Endothelial cell of umbilical vein (primary cell): ENCODE results near the gene ZFYVE9. TPM values are rescaled to one million over a fixed set of nuclear protein-coding genes. Genes with fewer than 3 reads are reported as not detected.

ENCODE experiments used
- BruUV-seq: library from RNA; stranded (reverse); fragments of 400-500 nt; replicated peaks from 2 replicates; lab custom pipeline; 2021; lab: Mats Ljungman, UMichigan
- CTCF ChIA-PET: fragments of 300-600, 350-600 bp; sonication (Branson Sonifier 250); formaldehyde crosslinking; loops from one replicate; lab custom pipeline; 2021; ENCODE audit warnings: antibody characterized with exemption, inconsistent platforms; lab: Charles Lee
- POLR2A ChIA-PET: fragments of 300-600, 350-600 bp; sonication (Branson Sonifier 250); formaldehyde crosslinking; loops from one replicate; lab custom pipeline; 2021; ENCODE audit warnings: antibody characterized with exemption, inconsistent platforms; lab: Charles Lee
- DNase-seq: peaks from one replicate; pipeline ENCODE4 v3.0.0-alpha.2; 2011; ENCODE audit warnings: low read depth, low spot score
- FAIRE-seq: peaks from 2 replicates; lab custom pipeline; 2011; peaks lifted over from hg19 to GRCh38; lab: Jason Lieb, UNC
- H2AFZ ChIP-seq: 2 replicates; pipeline ENCODE4 v1.6.0; 2012; ENCODE audit warnings: low read depth, low read length, control low read depth, inconsistent platforms
- H3K27ac ChIP-seq: 2 replicates; pipeline ENCODE4 v1.5.1; 2011; ENCODE audit warnings: low read depth, mild to moderate bottlenecking, control low read depth, low read length, moderate library complexity; ENCODE audit not compliant: insufficient read depth
- H3K27me3 ChIP-seq, 2 experiments: 2 replicates each; pipeline versions ENCODE4 v1.6.0 to v1.6.1; 2011; ENCODE audit warnings: low read length in 2 of 2, mixed read lengths in 1 of 2; ENCODE audit not compliant: control insufficient read depth in 2 of 2, insufficient read depth in 2 of 2
- H3K36me3 ChIP-seq, 2 experiments: 2 replicates in 1 of 2; 3 replicates in 1 of 2; pipeline ENCODE4 v1.5.1; 2011; ENCODE audit warnings: low read length in 2 of 2, mild to moderate bottlenecking in 1 of 2, moderate library complexity in 1 of 2; ENCODE audit not compliant: control insufficient read depth in 2 of 2, insufficient read depth in 2 of 2; ENCODE audit errors: extremely low read depth in 1 of 2
- H3K4me1 ChIP-seq: 3 replicates; pipeline ENCODE4 v1.5.1; 2011; ENCODE audit warnings: mild to moderate bottlenecking, low read length; ENCODE audit not compliant: control insufficient read depth, insufficient read depth; ENCODE audit errors: extremely low read depth
- H3K4me2 ChIP-seq: 2 replicates; pipeline ENCODE4 v1.6.1; 2011; ENCODE audit warnings: low read length, control low read depth, mixed read lengths; ENCODE audit not compliant: insufficient read depth
- H3K4me3 ChIP-seq, 3 experiments: fragments of 200-600 bp in 1 of 3; sonication (generic), shearing (Covaris generic) in 1 of 3; replicated peaks in 1 of 3; 2 replicates each; pipeline ENCODE4 v1.5.1; 2011 to 2016; ENCODE audit warnings: control low read depth in 3 of 3, low read length in 3 of 3, mild to moderate bottlenecking in 2 of 3, inconsistent platforms in 1 of 3, low read depth in 1 of 3, moderate library complexity in 1 of 3; ENCODE audit not compliant: insufficient read depth in 1 of 3
- H3K79me2 ChIP-seq: 2 replicates; pipeline ENCODE4 v1.6.0; 2012; ENCODE audit warnings: low read length, inconsistent platforms; ENCODE audit not compliant: control insufficient read depth, insufficient read depth
- H3K9ac ChIP-seq: replicated peaks from 2 replicates; pipeline ENCODE3; 2011; ENCODE audit warnings: low read length, control low read depth; ENCODE audit not compliant: insufficient read depth; ENCODE audit errors: extremely low read depth
- H3K9me1 ChIP-seq: replicated peaks from 3 replicates; pipeline ENCODE4 v1.6.0; 2011; ENCODE audit warnings: mild to moderate bottlenecking, low read length; ENCODE audit not compliant: control insufficient read depth, insufficient read depth; ENCODE audit errors: extremely low read depth
- H3K9me3 ChIP-seq: replicated peaks from 2 replicates; pipeline ENCODE4 v1.5.1; 2012; ENCODE audit warnings: low read length, inconsistent platforms; ENCODE audit not compliant: control insufficient read depth, insufficient read depth
- H4K20me1 ChIP-seq: replicated peaks from 2 replicates; pipeline ENCODE3; 2011; ENCODE audit warnings: mild to moderate bottlenecking, low read length; ENCODE audit not compliant: control insufficient read depth, insufficient read depth; ENCODE audit errors: extremely low read depth
- FOS ChIP-seq: IDR thresholded peaks from 2 replicates; pipeline ENCODE4 v1.6.1; 2011; ENCODE audit warnings: mild to moderate bottlenecking, low read length, moderate library complexity, borderline replicate concordance; ENCODE audit not compliant: insufficient read depth
- POLR2A ChIP-seq: IDR thresholded peaks from 2 replicates; pipeline ENCODE4 v1.6.1; 2012; ENCODE audit warnings: low read depth, mild to moderate bottlenecking, control low read depth, low read length
- POLR2AphosphoS5 ChIP-seq: IDR thresholded peaks from 2 replicates; pipeline ENCODE4 v1.6.1; 2012; ENCODE audit warnings: low read depth, mild to moderate bottlenecking, control low read depth, low read length, moderate library complexity; ENCODE audit not compliant: insufficient read depth
- dilution Hi-C: fragments of 300-500 bp; cut with MboI; formaldehyde crosslinking; loops from one replicate; pipeline ENCODE4 v1.15.0; 2019; ENCODE audit warnings: low sequenced_read_pairs; ENCODE audit not compliant: extremely low pct_ligation_motif_present
- intact Hi-C: fragments of 100-400 bp; cut with micrococcal nuclease; formaldehyde crosslinking; loops from one replicate; pipeline ENCODE4 v1.10.0; 2022
- polyA plus RNA-seq, 4 experiments: library from polyadenylated mRNA; depleted of rRNA in 3 of 4; stranded (reverse) in 3 of 4; unstranded in 1 of 4; fragments of >200 nt; gene quantifications; 2 replicates each; pipeline versions ENCODE4 v1.2.1 to v1.2.3, GENCODE V29; 2011 to 2012; ENCODE audit warnings: missing spikeins in 1 of 4
- total RNA-seq: library from RNA; stranded (reverse); gene quantifications from 2 replicates; pipeline ENCODE4 v1.2.3, GENCODE V29; 2021
- TF ChIP-seq, protein P1 (sequence below), 2 donors: IDR thresholded peaks; 1 replicate in 1 of 2; 2 replicates in 1 of 2; pipeline ENCODE4 v1.5.1; 2011; ENCODE audit warnings: low read length in 2 of 2, mild to moderate bottlenecking in 2 of 2, moderate library complexity in 2 of 2, control low read depth in 1 of 2, inconsistent platforms in 1 of 2, low read depth in 1 of 2; ENCODE audit not compliant: insufficient read depth in 1 of 2; ENCODE audit errors: extremely low read depth in 1 of 2

Gene ZFYVE9
- total and polyA plus RNA-seq, 2 donors (not counting 3 experiments of a cell fraction or from before 2014, with no cell fraction given), result 4.1 to 16.8 TPM

DNA sequence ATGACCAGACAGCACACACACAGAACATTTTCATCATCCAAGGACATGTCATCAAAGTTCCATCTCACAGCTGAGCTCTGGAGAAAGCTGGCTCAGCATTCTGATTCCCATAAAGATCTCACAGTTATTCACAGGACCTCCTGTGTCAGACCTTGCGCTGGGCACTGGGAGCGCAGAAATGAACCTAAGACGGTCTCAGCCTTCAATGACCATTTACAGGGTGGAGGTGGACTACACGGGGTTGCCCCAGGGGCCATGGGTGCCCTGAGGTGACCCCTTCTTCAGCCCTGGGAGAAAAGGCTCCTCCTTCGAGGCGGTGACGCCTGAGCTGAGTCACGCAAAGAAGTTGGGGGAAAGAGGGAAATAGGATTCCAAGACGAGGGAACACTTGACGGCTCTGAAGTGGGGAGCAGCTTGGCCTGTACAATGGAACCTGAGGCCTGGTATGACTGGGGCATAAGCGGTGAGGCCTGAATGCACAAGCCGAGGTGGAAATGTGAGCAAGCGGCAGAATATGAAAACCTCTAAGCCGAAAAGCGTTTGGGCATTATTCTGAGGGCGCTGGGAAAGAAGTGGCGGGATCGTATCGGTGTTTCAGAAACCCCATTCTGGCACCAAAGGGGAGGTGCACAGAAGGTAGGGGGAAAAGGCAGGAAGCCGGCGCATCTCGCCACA is 223.3 kb downstream of the ZFYVE9 start:
- Histone ChIP-seq H3K27me3 (no peaks in the 10 kb centered on the region), H3K27ac (peak overlapping the region; percentile 86), H3K9ac (peak overlapping the region; percentile 93), H3K4me3 (peak overlapping the region; percentile 78 to 94 (median 93)), H2AFZ (peak overlapping the region; percentile 88), H3K4me2 (peak overlapping the region; percentile 77), H3K79me2 (peaks cover 26% of the 10 kb centered on the region), H4K20me1 (no peaks in the 10 kb centered on the region), H3K9me1 (no peaks in the 10 kb centered on the region), H3K9me3 (no peaks in the 10 kb centered on the region), H3K36me3 (peaks cover 6 to 29% of the 10 kb centered on the region in 2 experiments), H3K4me1 (peaks cover 11% of the 10 kb centered on the region)
- ChIA-PET CTCF (interaction anchor here (1.0 to 2.2 kb wide), 6 partner anchors 11 to 321 kb away, joined by 3 to 8 read pairs (median 5); partner anchors contain the start of genes ORC1 and PRPF38A), POLR2A (no interaction called here)
- intact Hi-C loops, result loop anchor here (1.0 to 5.0 kb wide), 4 partner anchors 224 to 488 kb away; partner anchors contain the start of genes BTF3L4, NRDC and TXNDC12
- TF ChIP-seq POLR2AphosphoS5 (peak; percentile 43), FOS (peak; percentile 71), POLR2A (no peak)
- TF ChIP-seq, protein P1, sequence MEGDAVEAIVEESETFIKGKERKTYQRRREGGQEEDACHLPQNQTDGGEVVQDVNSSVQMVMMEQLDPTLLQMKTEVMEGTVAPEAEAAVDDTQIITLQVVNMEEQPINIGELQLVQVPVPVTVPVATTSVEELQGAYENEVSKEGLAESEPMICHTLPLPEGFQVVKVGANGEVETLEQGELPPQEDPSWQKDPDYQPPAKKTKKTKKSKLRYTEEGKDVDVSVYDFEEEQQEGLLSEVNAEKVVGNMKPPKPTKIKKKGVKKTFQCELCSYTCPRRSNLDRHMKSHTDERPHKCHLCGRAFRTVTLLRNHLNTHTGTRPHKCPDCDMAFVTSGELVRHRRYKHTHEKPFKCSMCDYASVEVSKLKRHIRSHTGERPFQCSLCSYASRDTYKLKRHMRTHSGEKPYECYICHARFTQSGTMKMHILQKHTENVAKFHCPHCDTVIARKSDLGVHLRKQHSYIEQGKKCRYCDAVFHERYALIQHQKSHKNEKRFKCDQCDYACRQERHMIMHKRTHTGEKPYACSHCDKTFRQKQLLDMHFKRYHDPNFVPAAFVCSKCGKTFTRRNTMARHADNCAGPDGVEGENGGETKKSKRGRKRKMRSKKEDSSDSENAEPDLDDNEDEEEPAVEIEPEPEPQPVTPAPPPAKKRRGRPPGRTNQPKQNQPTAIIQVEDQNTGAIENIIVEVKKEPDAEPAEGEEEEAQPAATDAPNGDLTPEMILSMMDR (IDR thresholded peaks at IDR 0.05; ENCODE audit: extremely low read depth in 1 of 2, insufficient read depth in 1 of 2, low read depth in 1 of 2, low read length in 2 of 2), result no peak
- BruUV-seq, result TSS peak; percentile 57
- DNase-seq (peak; percentile 69), FAIRE-seq (peak; percentile 82)
- dilution Hi-C loops, result no loop called here
